ENCODE results near the gene AQP6.

The AQP6 gene

DNA sequence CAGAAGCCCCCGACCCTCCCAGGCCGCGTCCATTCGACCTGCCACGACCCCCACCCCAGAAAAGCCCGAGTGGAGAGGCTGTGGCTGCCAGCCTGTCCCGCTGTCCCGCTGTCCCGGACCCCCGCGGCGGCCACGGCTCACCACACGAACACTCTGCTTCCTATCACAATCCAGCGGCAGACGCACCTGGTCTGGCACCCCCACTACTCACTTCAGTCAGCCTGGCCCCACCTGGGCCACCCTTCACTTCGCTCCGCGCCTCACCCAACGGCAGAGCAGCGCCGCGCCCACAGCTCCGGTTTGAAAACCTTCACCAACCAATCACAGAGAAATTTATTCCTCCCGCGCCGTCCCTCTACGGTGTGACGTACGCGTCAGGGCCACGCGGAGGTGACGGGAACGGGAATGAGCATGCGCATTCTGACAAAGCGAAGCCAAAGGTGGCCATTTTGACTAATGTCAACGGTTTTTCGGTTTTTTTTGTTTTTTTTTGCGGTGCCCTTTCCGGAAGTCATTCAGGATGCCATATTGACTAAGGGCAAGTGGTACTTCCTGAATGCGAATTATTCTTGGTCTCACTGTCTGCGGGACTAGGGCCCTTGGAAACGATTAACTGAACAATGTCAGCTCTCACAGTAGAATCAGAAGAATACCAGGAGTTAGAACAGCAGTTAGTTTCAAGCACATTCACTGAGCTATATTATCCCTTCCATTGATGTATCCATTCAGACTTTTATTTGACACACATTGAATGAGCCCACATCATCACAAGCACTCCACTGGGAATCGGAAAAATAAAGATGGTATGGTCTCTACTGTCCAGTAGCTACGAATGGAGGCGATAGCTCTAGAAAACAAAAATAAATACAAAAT, 52.7 kb downstream of the AQP6 start, which contains the start of gene RACGAP1:
TSS of gene RACGAP1 (minus strand) at position 308 of the 873 bp plus-strand sequence. CDS start 8,779 bp downstream, outside the sequence.
- DNase-seq (ENCODE audit: low read depth in 2 of 2), result peak; percentile 99
- H3K4me3 ChIP-seq (replicated peaks in 1 of 2; ENCODE audit: low read depth in 2 of 2, low read length in 2 of 2), result peak within 1 kb of the TSS; percentile 91 to 94
- TF ChIP-seq, protein P1, sequence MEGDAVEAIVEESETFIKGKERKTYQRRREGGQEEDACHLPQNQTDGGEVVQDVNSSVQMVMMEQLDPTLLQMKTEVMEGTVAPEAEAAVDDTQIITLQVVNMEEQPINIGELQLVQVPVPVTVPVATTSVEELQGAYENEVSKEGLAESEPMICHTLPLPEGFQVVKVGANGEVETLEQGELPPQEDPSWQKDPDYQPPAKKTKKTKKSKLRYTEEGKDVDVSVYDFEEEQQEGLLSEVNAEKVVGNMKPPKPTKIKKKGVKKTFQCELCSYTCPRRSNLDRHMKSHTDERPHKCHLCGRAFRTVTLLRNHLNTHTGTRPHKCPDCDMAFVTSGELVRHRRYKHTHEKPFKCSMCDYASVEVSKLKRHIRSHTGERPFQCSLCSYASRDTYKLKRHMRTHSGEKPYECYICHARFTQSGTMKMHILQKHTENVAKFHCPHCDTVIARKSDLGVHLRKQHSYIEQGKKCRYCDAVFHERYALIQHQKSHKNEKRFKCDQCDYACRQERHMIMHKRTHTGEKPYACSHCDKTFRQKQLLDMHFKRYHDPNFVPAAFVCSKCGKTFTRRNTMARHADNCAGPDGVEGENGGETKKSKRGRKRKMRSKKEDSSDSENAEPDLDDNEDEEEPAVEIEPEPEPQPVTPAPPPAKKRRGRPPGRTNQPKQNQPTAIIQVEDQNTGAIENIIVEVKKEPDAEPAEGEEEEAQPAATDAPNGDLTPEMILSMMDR (IDR thresholded peaks at IDR 0.05; ENCODE audit: low read depth, low read length), result no peak

DNA sequence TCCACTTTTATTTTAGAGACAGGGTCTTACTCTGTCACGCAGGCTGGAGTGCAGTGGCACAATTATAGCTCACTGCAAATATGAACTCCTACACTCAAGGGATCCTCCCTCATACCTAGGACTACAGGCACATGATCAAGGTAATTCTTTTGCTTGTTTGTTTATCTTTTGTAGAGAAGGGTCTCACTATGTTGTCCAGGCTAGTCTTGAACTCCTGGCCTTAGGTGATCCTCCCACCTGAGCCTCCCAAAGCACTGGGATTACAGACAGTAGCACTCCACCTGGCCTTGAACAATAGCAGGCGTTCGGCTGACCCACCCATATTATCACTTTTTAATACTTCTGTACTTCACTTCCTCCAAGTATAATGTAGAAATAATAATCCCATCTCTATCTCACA, 53.9 kb downstream of the AQP6 start:
- DNase-seq (ENCODE audit: low read depth in 2 of 2), result no peak
- no peak overlapping the region for H3K4me3 ChIP-seq (replicated peaks in 1 of 2; ENCODE audit: low read depth in 2 of 2, low read length in 2 of 2)
- TF ChIP-seq, protein P1 (IDR thresholded peaks at IDR 0.05; ENCODE audit: low read depth, low read length), result no peak

All from cardiac fibroblast (primary cell).